ENCODE measurements around the gene LHX8. TPM values are rescaled to one million over a fixed set of nuclear protein-coding genes. Genes with fewer than 3 reads are reported as not detected.

Gene LHX8
- total RNA-seq, 1 experiment from 2014 or later, result not detected

- WGBS (ENCODE audit: extremely low coverage, insufficient read length, low lambda C conversion rate), result no CpG with 5 or more reads among the region's 1 CpG
- Histone ChIP-seq H3K4me1 (ENCODE audit: insufficient read depth, low read length) (no peaks in the 10 kb centered on the region), H3K9ac (ENCODE audit: extremely low read depth, insufficient read length, low read length) (no peak overlapping the region), H2AFZ (ENCODE audit: low read length) (no peak overlapping the region), H2BK20ac (ENCODE audit: low read depth, low read length, poor library complexity, severe bottlenecking) (no peak overlapping the region), H4K91ac (ENCODE audit: insufficient read length, low read depth, low read length) (no peak overlapping the region), H3K4ac (ENCODE audit: low read depth, low read length) (no peak overlapping the region), H2BK120ac (ENCODE audit: low read depth, low read length, poor library complexity, severe bottlenecking) (no peak overlapping the region), H3K23me2 (ENCODE audit: insufficient read length, low read depth, low read length, poor library complexity, severe bottlenecking) (no peaks in the 10 kb centered on the region), H3K4me2 (ENCODE audit: insufficient read depth, insufficient read length, low read length) (no peak overlapping the region), H3K56ac (ENCODE audit: insufficient read length, low read depth, low read length) (no peak overlapping the region), H4K20me1 (ENCODE audit: control insufficient read depth, insufficient read depth, insufficient read length) (no peaks in the 10 kb centered on the region), H3K27me3 (ENCODE audit: insufficient read depth, low read length) (no peaks in the 10 kb centered on the region), H2AK5ac (ENCODE audit: insufficient read length, low read length) (no peak overlapping the region), H3K79me1 (ENCODE audit: insufficient read depth, low read depth, low read length, poor library complexity, severe bottlenecking) (no peaks in the 10 kb centered on the region), H4K8ac (replicated peaks; ENCODE audit: insufficient read length, low read depth, low read length) (no peak overlapping the region), H3K27ac (ENCODE audit: insufficient read length, low read depth, low read length) (no peak overlapping the region), H3K14ac (ENCODE audit: insufficient read depth, low read length) (no peak overlapping the region), H3K9me3 (ENCODE audit: control insufficient read depth, low read depth, low read length) (no peaks in the 10 kb centered on the region), H3K79me2 (ENCODE audit: insufficient read depth, low read length) (no peaks in the 10 kb centered on the region), H3T11ph (ENCODE audit: low read length) (no peak overlapping the region), H3K18ac (ENCODE audit: insufficient read length, low read depth, low read length) (no peak overlapping the region), H4K5ac (ENCODE audit: insufficient read length, low read depth, low read length) (no peak overlapping the region), H2BK12ac (ENCODE audit: insufficient read length, low read depth, low read length) (no peak overlapping the region), H3K23ac (ENCODE audit: insufficient read length, low read depth, low read length) (no peak overlapping the region), H2BK5ac (ENCODE audit: insufficient read length, low read length) (no peak overlapping the region), H2BK15ac (ENCODE audit: low read depth, low read length) (no peak overlapping the region)
- Mint-ChIP-seq H3K9me3 (no peaks in the 10 kb centered on the region), H3K36me3 (ENCODE audit: insufficient read depth in 1 of 3, low read depth in 3 of 3) (no peaks in the 10 kb centered on the region), H3K4me1 (peaks cover under 1 to 1% of the 10 kb centered on the region in 2 experiments; a peak in 3 of 4 replicates), H3K27me3 (ENCODE audit: low read depth) (no peaks in the 10 kb centered on the region), H3K27ac (no peak overlapping the region), H3K4me3 (no peak overlapping the region)
- TF ChIP-seq CTCF (conservative IDR thresholded peaks at IDR 0.05), result no peak
- DNase-seq, result no peak
Measured at GRCh38 chr1:75198163-75198562, 64.0 kb downstream of the LHX8 start.

Data from H9 (cell line).